Activated CD4-positive, alpha-beta T cell treated with anti-CD3 and anti-CD28 coated beads, Interleukin-10, Interleukin-2, amounts not matched to agents 100 ng/mL and 50 ng/mL, durations not matched to agents 16 hours and 8 hours (primary cell): ENCODE data around the gene UNKL.
A peak's percentile ranks its signal among the peaks of the same experiment; 100 is the strongest.

Source experiments
- DNase-seq: peaks from one replicate; pipeline ENCODE4 v3.0.0-alpha.2; 2020

UNKL gene

DNA sequence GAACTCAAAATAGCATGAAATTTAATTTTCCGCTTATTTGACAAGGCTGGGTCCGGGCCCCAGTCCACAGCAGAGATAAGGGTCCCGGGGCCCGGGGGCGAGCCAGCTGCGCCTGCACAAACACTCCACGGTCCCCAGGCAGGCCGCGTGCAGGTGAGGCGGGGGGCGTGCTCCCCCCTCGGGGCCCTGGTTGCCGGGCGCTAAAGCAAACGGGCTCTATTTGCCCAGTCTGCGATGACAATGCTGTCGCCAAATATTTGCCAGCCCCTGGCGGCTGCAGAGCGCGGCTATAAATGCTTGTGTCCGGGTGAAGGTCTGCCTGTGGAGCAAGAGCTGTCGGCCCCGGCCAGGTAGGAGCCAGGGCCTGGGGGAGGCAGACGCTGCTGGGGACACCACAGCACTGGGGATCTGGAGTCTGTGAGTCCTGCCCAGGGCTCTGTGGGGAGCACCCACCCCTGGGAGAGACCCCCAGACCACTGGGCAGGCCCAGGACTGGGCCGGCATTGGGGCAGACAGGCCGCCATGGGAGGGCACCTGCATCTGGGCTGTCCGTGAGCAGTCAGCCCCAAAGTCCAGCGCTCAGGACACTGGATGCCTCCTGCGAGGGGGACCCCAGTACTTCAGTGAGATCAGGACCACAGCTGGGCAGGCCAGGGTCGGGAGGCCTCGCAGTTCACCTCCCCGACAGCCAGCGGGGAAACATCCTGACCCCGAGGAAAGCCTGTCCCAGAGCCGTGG is 16.4 kb upstream of the UNKL start, which contains the start of gene PERCC1:
TSS of gene PERCC1 (plus strand) at position 320 of the 738 bp plus-strand sequence. CDS start 1,516 bp downstream, outside the sequence.
- DNase-seq, result no peak

DNA sequence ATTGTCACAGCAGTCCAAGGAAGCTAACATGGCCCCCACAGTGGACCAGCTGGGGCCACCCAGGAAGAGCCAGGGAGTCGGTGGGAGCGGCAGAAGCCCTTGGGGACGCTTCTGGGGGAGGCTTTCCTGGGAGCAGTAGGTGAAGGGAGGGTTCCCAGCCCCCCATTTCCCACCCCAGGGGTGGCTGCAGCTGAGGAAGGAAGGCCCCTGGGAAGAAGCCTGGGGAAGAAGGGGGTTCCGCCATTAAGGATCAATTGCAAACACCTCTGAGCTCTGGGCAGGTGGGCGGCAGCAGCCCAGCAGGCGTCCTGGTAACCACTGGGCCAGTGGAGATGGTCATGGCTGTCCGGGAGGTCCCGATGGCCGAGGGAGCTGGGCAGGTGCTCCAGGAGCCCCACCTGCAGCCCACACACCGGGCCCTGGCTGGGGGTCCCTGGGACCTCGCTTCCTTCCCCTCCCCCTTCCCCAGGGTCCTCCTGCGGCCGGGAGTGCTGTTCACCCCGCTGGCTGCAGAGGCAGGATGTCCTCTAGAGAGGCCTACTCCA is 15.8 kb upstream of the UNKL start:
- DNase-seq, result no peak

DNA sequence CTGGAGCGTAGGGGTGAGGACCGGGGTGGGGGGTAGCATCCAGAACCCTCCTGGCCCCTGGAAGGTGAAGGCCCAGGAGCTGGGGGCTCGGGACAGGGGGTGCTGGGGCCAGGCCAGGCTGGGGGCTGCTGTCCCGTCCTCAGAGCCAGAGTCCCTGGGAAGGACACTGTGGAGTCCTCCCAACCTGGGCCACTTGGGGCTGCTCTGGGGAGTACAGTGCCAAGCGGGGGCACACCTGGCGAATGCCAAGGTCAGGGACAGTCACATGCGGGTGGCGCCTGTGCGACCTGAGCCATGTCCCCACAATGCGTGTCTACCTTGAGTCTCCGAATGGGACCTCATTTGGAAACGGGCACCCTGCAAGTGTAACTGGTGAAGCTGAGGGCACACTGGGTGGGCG is 15.1 kb upstream of the UNKL start:
- DNase-seq, result no peak

DNA sequence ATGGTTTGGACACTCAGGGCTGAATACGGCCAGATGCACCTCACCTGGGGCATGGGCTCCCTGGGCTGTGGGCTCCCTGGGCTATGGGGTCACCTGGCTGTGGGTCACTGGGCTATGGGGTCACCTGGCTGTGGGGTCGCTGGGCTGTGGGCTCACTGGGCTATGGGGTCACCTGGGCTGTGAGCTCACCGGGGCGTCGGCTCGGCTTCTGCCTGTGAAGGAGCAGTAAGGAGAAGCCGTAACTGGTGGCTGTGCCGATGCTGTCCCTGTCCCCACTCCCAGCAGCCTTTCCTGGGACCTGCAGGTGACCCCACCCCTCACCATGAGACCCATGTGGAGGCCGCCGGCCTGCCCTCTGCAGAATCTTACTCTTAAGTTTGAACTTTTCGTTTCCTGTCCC is 14.5 kb upstream of the UNKL start:
- DNase-seq, result no peak

DNA sequence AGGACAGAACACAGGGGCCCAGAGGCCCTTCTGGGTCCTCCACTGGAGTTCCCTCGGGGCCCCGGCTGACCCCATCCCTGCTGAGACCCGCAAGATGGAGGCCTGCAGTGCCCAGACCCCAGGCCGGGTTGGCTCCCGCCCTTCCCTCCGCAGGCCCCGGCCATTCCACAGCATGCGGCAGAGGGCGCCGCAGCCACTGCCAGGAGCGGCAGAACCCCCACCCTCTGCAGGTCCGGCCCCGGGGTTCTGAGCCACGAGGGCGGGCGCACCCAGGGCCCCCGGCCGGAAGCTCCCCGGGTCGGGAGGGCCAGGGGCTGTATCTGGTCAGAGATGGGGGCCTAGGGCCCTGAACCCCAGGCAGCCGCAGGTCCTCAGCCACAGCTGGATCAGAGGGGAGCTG is 14.0 kb upstream of the UNKL start:
- DNase-seq, result peak; percentile 58

DNA sequence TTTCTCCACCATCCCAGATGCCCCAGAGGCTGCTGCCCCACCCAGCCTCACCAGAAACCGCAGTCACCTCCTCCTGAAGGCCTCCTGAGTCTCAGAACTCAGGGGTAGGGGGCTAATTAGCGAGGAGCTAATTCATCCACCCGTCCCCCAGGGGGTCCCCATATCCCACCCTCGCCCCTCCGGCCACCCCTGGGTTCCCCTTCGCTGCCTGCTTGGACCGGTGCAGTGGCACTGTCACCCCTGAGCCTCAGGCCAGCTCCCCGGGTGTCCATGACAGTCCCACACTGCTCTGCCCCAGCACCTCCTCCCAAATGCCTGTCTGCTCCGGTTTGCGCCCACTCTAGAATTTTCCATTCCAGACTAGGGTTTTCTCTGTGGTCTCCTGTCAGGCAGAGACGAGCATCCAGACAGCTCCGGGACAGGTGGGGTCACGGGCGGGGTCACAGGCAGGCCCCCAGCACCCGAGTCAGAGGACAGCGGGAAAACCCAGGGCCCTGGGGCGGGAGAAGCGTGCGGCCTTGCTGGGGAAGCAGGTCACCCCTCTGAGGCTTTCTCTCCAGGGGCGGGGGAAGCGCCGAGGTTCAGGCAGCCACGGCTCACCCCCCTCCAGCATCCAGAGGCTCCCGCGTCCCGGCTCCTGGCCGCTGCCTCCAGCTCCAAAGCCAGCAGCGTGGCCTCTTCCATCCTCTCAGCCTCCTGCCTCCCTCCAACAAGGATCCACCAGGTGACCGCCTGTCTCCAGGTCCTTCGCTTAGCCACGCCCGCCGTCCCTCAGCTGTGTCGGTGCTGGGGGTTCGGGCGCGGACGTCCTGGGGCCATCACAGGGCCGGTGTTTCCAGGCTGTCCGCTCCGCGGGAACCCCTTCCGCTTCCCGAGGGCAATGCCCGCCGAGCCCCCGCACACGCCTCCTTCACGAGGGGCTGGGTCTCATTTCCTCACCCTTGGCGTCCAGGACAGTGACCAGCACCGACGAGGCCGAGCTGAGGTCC is 13.3 kb upstream of the UNKL start:
- no peak for DNase-seq

DNA sequence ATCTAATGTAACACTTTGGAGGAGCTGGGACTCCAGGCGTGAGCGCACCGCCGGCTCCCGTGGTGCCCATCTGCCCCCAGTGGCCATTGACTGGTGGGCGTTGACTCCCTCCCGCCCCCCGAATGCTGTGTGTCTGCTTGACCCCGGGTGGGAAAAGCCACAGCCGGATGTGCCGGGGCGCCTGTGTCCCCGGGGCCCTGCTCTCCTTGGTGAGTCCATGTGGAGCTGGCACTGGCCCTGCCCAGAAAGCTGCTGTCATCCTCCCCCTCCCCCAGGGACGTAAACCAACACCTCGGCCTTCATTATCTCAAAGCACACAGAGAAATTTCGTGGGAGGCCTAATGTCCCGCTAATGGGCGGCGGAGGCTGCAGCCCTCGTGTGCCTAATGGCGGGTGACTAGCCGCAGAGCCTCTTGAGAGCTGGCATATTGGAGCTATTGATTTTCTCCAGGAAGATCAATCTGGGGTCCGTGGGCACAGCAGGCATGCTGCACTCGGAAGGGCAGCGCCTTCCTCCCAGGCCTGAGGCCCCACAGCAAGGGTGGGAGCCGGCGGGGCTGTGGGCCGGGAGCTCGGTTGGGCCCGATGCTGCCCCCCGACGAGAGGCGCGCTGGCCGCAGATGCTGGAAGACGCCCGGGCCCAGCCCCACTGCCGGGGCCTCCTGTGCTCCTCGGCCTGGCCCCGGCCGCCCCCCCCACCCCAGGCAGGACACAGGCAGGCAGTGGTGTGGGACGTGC is 12.4 kb upstream of the UNKL start:
- DNase-seq, result no peak

DNA sequence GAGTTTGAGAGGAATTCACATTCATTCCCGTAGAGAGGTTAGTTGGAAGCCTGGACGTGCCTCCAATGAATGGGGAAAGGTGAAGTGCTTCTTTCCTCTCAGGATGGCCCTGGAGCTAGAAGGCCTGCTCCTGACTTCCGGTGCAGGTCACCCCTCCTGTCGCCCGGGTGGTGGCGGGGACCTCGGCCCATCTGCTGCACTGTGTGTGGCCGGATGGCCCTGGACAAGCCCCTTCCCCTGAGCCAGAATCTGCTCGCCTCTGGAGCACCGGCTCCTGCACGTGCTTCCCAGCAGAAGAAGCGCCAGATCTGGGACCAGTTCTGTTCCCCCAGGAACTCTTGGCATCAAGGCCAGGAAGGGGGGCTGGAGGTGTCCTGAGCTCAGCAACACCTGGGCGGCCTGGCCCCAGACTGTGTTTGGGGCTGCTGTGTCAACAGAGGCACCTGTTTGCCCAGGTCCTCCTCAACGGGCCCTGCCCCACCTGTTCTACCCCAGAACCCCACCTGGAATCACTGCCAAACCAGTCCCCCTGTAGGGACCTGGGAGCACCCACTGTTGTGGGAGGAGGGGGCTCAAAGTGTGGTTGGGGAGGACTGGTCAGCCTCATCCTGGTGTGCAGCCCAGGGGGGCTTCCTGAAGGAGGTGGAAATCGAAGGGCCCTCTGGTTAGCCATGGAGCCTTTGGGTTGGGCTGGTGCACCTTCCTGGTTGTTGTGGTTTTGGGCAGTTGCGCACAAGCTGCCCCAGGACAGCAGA is 11.3 kb upstream of the UNKL start:
- no peak for DNase-seq

DNA sequence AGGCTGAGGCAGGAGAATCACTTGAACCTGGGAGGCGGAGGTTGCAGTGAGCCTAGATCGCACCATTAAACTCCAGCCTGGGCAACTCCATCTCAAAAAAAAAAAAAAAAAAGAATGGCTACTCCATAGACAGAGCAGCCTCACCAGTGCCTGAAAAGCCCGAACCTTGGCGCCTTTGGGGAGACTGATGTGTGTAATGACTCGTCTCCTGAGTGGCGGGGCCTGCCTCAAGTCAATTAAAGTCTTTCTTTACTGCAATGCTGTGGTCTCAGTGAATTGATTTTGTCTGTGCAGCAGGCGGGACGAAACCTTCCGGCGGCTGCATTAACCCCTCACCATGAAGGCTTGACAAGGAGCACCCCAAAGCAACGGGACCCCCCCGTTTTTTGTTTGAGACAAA is 9.5 kb upstream of the UNKL start:
- no peak for DNase-seq

DNA sequence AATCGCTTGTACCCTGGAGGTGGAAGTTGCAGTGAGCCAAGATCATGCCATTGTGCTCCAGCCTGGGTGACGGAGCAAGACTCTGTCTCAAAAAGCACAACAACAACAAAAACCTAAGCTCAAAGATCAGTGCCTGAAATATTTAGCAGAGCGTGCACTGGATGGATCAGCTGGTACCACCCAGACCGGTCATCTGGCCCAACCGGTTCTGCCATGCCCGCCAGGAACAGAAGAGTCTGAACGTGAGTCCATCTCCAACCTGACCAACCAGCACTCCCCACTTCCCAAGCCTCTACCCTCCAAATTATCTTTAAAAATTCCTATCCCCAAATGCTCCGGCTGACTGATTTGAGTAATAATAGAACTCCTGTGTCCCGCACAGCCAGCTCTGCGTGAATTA is 7.6 kb upstream of the UNKL start:
- no peak for DNase-seq

DNA sequence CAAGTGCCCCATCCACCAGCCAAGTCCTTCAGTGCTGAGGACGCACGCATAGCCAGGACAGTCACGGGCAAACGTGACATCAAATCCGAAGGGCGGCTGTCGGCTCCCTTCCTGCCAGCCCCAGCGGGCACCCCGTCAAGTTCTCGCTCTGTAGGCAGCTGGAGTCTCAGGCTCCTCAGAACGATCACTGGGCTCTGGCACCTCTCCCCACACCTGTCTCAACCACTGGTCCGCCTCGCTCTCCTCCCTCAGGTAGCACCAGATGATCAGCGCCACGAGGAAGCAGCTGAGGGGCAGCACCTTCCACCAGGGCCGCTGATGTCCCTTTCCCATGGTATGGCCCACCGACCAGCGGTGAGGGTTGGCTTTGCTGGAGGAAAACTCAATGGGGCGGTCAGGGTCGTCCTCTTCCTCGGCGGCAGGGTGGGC is 5.6 kb upstream of the UNKL start:
- peak; percentile 10 for DNase-seq

DNA sequence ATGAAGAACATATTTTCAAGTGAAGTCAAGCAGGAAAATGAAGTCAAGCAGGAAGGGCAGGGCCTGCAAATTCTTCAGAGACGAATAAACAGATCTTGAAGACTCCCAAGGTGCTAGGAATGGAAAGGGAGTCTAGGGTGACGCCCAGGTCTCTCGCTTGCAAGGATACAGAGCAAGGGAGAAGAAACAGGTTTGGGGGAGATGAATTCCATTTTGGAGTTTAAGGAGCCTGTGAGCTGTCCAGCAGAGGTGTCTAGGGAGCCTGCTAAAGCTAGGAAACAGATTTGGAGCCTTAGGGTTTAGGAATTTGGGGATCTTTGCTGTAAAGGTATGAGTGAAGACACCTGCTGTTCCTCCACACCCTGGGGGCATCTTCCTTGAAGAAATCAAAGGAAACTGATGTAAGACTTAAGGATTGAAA is 2.0 kb upstream of the UNKL start:
- no peak for DNase-seq

DNA sequence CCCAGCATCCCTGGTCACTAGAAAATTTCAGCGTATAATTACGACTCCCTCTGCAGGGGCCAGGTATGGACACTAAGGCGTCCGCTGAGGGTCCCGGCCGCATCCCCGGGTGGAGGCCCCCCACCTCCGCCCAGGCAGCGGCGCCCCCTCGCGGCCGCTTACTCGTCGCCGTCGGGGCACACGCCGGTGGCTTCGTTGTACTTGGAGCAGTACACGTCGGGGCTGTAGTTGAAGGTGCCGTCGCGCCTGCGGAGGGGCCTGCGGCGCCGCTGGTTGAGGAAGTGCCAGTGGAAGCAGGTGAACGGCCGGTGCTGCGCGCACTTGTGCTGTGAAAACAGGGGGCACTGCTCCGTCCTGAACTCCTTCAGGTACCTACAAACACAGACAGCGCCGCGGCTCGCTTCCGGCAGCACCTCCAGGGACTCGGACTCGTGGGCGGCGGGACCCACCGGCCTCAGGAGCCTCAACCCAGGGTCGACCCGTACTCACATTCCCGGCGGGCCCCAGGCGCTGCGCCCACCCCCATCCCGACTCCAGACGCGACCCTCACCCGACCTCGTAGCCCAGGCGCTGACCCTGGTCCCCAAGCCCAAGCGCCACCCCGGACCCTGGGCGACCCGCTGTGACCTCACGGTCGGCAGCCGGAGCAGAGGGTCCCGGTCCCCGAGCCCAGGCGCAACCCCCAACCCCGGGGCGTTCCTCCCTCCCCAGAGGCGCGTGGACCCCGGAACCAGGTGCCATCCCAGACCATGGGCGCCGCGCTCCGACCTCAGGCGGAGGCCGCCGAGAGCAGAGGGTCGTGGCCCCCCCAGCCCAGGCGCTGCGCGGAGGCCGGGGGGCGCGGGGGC is 596 bp downstream of the UNKL start:
- peak; percentile 77 for DNase-seq

DNA sequence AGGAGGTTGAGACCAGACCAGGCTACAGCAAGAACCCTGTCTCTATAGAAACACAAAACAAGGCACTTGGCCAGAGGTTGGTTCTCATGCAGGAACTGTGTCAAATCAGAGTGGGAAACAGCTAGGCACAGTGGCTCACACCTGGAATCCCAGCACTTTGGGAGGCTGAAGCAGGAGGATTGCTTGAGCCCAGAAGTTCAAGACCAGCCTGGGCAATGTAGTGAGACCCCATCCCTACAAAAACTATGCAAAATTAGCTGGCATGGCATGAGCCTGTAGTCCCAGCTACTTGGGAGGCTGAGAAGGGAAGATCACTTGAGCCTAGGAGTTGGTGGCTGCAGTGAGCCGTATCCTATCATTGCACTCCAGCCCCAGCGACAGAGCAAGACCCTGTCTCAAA is 1.7 kb downstream of the UNKL start:
- no peak for DNase-seq

DNA sequence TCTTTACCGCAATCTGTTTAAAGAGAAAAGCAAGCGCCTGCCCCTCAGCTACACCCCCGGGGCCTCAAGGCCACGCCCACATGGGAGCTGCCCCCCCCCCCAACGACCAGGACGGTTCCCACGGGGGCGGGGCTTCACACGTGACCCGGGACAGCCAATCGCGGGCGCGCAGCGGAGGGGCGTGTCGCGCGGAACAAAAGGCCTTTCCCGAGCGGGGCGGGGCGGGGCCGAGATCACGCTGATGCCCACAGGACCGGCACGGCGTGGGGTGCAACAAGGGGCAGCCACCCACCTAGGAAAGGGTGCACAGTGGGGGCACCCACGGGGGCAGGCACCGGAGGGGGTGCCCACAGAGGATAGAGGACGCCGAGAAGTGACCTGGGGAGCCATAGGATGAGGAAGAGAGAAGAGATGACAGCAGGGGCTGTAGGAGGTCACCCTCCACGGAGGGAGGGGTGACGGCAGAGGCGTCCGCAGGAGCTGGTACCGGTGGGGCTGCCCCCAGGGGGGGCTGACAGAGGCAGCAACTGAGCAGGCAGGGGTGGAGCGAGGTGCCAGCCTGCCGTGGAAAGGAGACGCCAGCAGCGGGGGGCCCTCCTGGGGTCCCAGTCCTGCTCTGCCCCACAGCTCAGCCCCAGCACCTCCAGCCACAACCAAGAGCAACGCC is 6.2 kb downstream of the UNKL start:
- DNase-seq, result peak; percentile 95

DNA sequence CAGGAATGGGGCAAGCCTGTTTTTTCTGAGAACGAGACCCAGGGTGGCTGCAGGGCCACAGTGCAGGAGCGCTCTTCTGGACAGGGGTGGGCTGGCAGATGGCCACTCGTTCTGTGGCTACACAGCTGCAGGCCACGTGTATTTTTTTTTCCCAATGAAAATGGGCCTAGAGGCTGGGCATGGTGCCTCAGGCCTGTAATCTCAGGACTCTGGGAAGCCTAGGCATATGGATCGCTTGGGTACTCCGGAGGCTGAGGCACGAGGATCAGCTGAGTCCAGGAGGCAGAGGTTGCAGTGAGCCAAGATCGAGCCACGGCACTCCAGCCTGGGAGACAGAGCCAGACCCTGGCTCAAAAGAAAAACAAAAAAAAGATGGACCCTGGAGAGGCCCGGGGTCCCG is 6.8 kb downstream of the UNKL start:
- no peak for DNase-seq

DNA sequence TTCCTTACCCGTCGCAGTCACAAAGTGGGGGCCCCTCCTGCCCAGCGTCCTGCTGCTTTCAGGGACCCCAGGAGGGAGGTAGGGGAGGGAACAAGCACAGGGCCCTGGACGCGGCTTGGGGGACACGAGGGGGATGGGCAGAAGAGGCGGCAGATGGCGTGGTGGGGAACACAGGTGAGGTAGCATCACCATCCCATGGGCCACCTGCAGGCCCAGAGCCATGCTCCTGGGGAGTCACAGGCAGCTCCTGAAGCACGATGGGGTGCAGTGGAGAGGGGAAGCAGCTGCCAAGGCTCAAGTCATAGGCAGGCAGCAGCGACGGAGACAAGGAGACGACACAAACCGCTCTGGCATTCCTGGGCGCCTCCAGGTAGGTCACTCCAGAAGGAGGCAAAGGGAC is 10.8 kb downstream of the UNKL start:
- no peak for DNase-seq

DNA sequence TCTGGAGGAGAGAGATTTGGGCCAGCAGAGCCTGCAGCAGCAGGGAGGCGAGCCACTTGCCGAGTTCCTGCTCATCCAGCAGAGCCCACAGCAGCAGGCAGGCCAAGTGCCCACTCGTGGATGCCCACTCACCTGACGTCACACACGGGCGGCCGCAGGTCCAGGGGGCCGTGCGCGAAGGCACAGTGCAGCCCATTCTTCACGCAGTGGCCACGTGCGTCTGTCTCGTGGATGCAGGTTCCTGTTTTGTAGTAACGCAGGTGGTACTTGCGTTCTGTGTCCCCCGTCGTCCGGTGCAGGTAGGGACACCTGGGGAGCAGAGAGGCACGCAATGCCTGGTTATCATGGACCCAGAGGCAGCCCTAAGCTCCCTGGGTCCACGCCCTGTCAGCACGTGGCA is 11.5 kb downstream of the UNKL start:
- DNase-seq, result no peak

DNA sequence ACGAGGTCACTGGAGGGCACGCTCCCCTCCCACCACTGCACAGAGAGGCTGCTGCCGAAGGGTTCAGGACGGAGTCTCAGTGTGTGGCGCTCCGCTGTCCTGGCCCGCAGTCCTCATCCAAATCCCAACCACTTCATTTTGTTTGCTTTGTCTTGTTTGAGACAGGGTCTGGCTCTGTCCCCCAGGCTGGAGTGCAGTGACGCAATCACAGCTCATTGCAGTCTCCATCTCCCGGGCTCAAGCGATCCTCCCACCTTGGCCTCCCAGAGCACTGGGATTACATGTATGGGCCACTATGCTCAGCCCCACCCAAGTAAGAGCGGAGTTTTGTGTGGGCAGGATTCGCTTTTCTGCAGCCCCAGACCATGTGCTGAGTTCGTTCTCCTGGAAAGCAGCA is 12.7 kb downstream of the UNKL start:
- no peak for DNase-seq

DNA sequence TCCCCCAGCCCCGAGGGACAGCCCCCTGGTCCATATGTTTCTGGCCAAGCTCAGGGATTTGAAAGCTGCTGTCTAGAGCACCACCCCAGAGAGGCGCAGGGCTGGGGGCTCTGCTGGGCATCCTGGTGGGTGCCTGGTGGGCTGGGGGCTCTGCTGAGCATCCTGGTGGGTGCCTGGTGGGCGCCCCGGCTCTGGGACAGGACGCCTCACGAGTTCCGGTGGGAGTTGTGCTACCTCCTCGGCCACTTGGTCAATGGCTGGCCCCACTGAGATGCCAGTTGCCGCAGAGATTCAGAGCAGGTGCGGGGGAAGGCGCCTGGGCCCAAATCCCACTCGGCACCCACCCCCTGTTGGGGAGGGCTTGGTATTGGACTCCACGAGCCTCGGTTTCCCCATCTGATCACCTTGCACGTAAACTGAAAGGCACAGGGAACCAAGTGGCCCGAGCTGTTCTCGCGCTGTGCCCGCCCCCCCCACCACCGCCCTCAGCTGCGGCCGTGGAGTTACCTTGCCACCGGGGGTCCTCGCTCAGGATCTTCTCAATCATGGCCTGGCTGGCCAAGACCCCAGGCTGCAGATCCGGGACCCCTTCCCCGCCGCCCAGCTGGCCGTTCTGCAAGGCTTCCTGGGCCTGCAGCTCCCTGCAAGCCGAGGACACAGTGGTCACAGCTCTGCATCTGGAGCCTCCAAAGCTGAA is 13.3 kb downstream of the UNKL start:
- no peak for DNase-seq
